Testis (tissue), 3 donors: ENCODE measurements around the gene WDR87. TPM values are rescaled to one million over a fixed set of nuclear protein-coding genes. Genes with fewer than 3 reads are reported as not detected.

Experiments
- DNase-seq: peaks from one replicate; pipeline ENCODE4 v3.0.0-alpha.2; 2019
- H3K27ac ChIP-seq, 2 donors: fragments of 200-600 bp; sonication (generic); one replicate each; pipeline ENCODE4 v1.5.1; 2019
- H3K27me3 ChIP-seq: fragments of 200-600 bp; sonication (generic); one replicate; pipeline ENCODE4 v1.5.1; 2019
- H3K36me3 ChIP-seq: fragments of 200-600 bp; sonication (generic); one replicate; pipeline ENCODE4 v1.5.1; 2017; ENCODE audit warnings: low read depth; ENCODE audit errors: missing control alignments
- H3K4me1 ChIP-seq: fragments of 200-600 bp; sonication (generic); one replicate; pipeline ENCODE4 v1.5.1; 2019
- H3K4me3 ChIP-seq, 2 donors: fragments of 200-600 bp; sonication (generic); one replicate each; pipeline ENCODE4 v1.5.1; 2017 to 2019
- H3K9me3 ChIP-seq: fragments of 200-600 bp; sonication (generic); one replicate; pipeline ENCODE4 v1.5.1; 2017
- CTCF ChIP-seq, 3 experiments: fragments of 450-650 bp in 2 of 3; fragments of 200-600 bp in 1 of 3; sonication (generic) in 1 of 3; IDR thresholded peaks; one replicate each; pipeline ENCODE4 v1.5.1; 2016 to 2019; ENCODE audit warnings: antibody characterized with exemption in 3 of 3, mild to moderate bottlenecking in 2 of 3, moderate library complexity in 1 of 3
- POLR2A ChIP-seq: fragments of 450-650 bp; IDR thresholded peaks from one replicate; pipeline ENCODE4 v1.6.1; 2017; ENCODE audit warnings: antibody characterized with exemption, mild to moderate bottlenecking, moderate library complexity
- WGBS, 2 donors: methylation state at CpG; one replicate each; pipeline ENCODE4 v1.1.5; 2018; 5-methylcytosine and 5-hydroxymethylcytosine counted together
- intact Hi-C: fragments of 100-400 bp; cut with DNase I; formaldehyde crosslinking; loops from one replicate; pipeline ENCODE4 v1.15.1; 2023; ENCODE audit warnings: low total_unique reads
- polyA plus RNA-seq: library from polyadenylated mRNA; stranded (reverse); fragments of 350-450 nt; fragmentation: Illumina TruSeq; extraction: RNeasy Lipid Tissue Mini Kit (QIAGEN cat#74804); gene quantifications from one replicate; pipeline ENCODE4 v1.2.3, GENCODE V29; 2014; ENCODE audit warnings: low read depth, low replicate concordance; ENCODE audit not compliant: insufficient read depth
- total RNA-seq, 2 donors: library from RNA; depleted of rRNA; stranded (reverse); fragments of >200 nt; gene quantifications; one replicate each; pipeline ENCODE4 v1.2.3, GENCODE V29; 2016

The WDR87 gene
- total and polyA plus RNA-seq, 3 donors from 2014 or later: 12.1 to 22.0 (median 15.3) TPM

- intact Hi-C loops: no loop called here
- DNase-seq: no peak
- Histone ChIP-seq H3K4me3 (no peak overlapping the region), H3K9me3 (no peaks in the 10 kb centered on the region), H3K27ac (no peak overlapping the region), H3K4me1 (no peaks in the 10 kb centered on the region), H3K36me3 (no peaks in the 10 kb centered on the region), H3K27me3 (no peaks in the 10 kb centered on the region)
- no peak for TF ChIP-seq CTCF (IDR thresholded peaks at IDR 0.05)
- WGBS, 2 donors: 92 to 93% methylated on average over 1 of the region's 1 CpG
Measured at GRCh38 chr19:37938353-37938752, 32.0 kb upstream of the WDR87 start.

- WGBS, 2 donors: 98 to 100% methylated on average over 2 of the region's 2 CpGs
- DNase-seq: no peak
- Histone ChIP-seq H3K4me1 (peaks cover under 1% of the 10 kb centered on the region), H3K27me3 (no peaks in the 10 kb centered on the region), H3K4me3 (no peak overlapping the region), H3K9me3 (no peaks in the 10 kb centered on the region), H3K36me3 (no peaks in the 10 kb centered on the region), H3K27ac (no peak overlapping the region)
- intact Hi-C loops: no loop called here
- no peak for TF ChIP-seq CTCF (IDR thresholded peaks at IDR 0.05)
- TF ChIP-seq POLR2A: no peak
Measured at GRCh38 chr19:37936886-37937285, 30.5 kb upstream of the WDR87 start.

- 83 to 91% methylated on average over 2 of the region's 2 CpGs for WGBS, 2 donors
- no peak overlapping the region for H3K27ac ChIP-seq
Measured at GRCh38 chr19:37936166-37936565, 29.8 kb upstream of the WDR87 start.

GRCh38 chr19:37935341-37935740, 28.9 kb upstream of the WDR87 start:
- no peak for DNase-seq
- intact Hi-C loops: no loop called here
- H3K4me3 ChIP-seq: no peak overlapping the region
- H3K9me3 ChIP-seq: no peaks in the 10 kb centered on the region
- no peak for TF ChIP-seq POLR2A
- no peak overlapping the region for H3K27ac ChIP-seq
- no peaks in the 10 kb centered on the region for H3K27me3 ChIP-seq
- no peaks in the 10 kb centered on the region for H3K36me3 ChIP-seq
- WGBS, 2 donors: 0 to 4% methylated on average over 1 of the region's 1 CpG
- peaks cover 5% of the 10 kb centered on the region for H3K4me1 ChIP-seq

More at GRCh38 chr19:37936166-37936565, 29.8 kb upstream of the WDR87 start:
- DNase-seq: no peak
- intact Hi-C loops: no loop called here
- H3K9me3 ChIP-seq: no peaks in the 10 kb centered on the region
- H3K4me1 ChIP-seq: peaks cover 5% of the 10 kb centered on the region
- no peak for TF ChIP-seq CTCF (IDR thresholded peaks at IDR 0.05)
- no peak for TF ChIP-seq POLR2A
- H3K27me3 ChIP-seq: no peaks in the 10 kb centered on the region
- H3K36me3 ChIP-seq: no peaks in the 10 kb centered on the region
- H3K4me3 ChIP-seq: no peak overlapping the region

- no peak overlapping the region for H3K27ac ChIP-seq
- intact Hi-C loops: no loop called here
- H3K4me3 ChIP-seq: no peak overlapping the region
- no peak for DNase-seq
- WGBS, 2 donors: 80 to 84% methylated on average over 9 of the region's 9 CpGs
- no peaks in the 10 kb centered on the region for H3K9me3 ChIP-seq
- no peaks in the 10 kb centered on the region for H3K27me3 ChIP-seq
- no peaks in the 10 kb centered on the region for H3K36me3 ChIP-seq
- peaks cover 5% of the 10 kb centered on the region for H3K4me1 ChIP-seq
- no peak for TF ChIP-seq POLR2A
- TF ChIP-seq CTCF (IDR thresholded peaks at IDR 0.05): no peak
Measured at GRCh38 chr19:37933937-37934358, 27.6 kb upstream of the WDR87 start.
